DND-41 (cell line): ENCODE measurements around the gene THSD7B.

Experiments used
- CTCF ChIP-seq: IDR thresholded peaks from 2 replicates; pipeline ENCODE4 v1.5.1; 2012; ENCODE audit warnings: borderline replicate concordance, low read length, moderate library complexity, mild to moderate bottlenecking; ENCODE audit not compliant: poor library complexity, severe bottlenecking; ENCODE audit errors: extremely low read depth
- EZH2 ChIP-seq: IDR thresholded peaks from 3 replicates; pipeline ENCODE4 v1.6.1; 2012; ENCODE audit warnings: borderline replicate concordance, low read depth, mild to moderate bottlenecking, moderate library complexity, low read length, inconsistent platforms; ENCODE audit not compliant: severe bottlenecking

GRCh38 chr2:137233091-137233490, 467.7 kb downstream of the THSD7B start:
- no peak for TF ChIP-seq CTCF
- TF ChIP-seq EZH2: no peak
